IPS-18a (cell line): ENCODE data around the gene DLGAP1.

Source experiments
- H3K27ac ChIP-seq: one replicate; pipeline ENCODE4 v1.5.1; 2013; ENCODE audit warnings: low read length
- H3K27me3 ChIP-seq: one replicate; pipeline ENCODE4 v1.6.1; 2013; ENCODE audit warnings: mild to moderate bottlenecking, low read length; ENCODE audit not compliant: control insufficient read depth, insufficient read depth
- H3K36me3 ChIP-seq: one replicate; pipeline ENCODE4 v1.6.1; 2013; ENCODE audit warnings: low read depth, low read length; ENCODE audit not compliant: control insufficient read depth
- H3K4me1 ChIP-seq: one replicate; pipeline ENCODE4 v1.6.1; 2013; ENCODE audit warnings: low read depth, low read length; ENCODE audit not compliant: control insufficient read depth
- H3K4me3 ChIP-seq: one replicate; pipeline ENCODE4 v1.5.1; 2013; ENCODE audit warnings: low read length
- H3K9ac ChIP-seq: one replicate; pipeline ENCODE4 v1.6.1; 2013; ENCODE audit warnings: mild to moderate bottlenecking, low read length, moderate library complexity
- H3K9me3 ChIP-seq: one replicate; pipeline ENCODE4 v1.6.1; 2013; ENCODE audit warnings: low read depth, low read length; ENCODE audit not compliant: control insufficient read depth

The DLGAP1 gene

GRCh38 chr18:3879114-3879835 is 575.8 kb downstream of the DLGAP1 start:
- peaks cover 4% of the 10 kb centered on the region for H3K36me3 ChIP-seq
- H3K9ac ChIP-seq, result no peak overlapping the region
- no peak overlapping the region for H3K27ac ChIP-seq
- H3K9me3 ChIP-seq, result no peaks in the 10 kb centered on the region
- no peaks in the 10 kb centered on the region for H3K27me3 ChIP-seq
- peaks cover 5% of the 10 kb centered on the region for H3K4me1 ChIP-seq
- no peak overlapping the region for H3K4me3 ChIP-seq

DNA sequence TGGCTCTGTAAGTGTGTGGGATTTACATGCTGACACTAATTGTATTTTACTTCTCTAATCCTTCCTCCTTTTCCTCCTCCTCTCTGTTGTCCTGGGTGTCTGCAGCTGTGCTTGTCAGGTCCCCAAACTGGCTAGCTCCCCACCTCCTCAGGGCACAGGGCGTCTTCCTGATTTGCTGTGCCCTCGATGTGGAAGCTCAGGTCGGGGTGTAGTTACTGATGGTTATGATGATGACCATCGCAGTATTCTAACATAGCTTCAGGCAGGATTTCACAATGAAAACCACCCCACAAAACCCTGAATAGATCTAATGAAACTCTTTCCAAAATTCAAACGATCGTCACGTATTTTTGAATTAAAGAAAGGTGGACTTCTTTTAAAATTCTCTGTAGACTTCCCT is 576.7 kb downstream of the DLGAP1 start:
- no peak overlapping the region for H3K9ac ChIP-seq
- H3K27me3 ChIP-seq, result no peaks in the 10 kb centered on the region
- no peak overlapping the region for H3K27ac ChIP-seq
- H3K36me3 ChIP-seq, result peaks cover 4% of the 10 kb centered on the region
- H3K9me3 ChIP-seq, result no peaks in the 10 kb centered on the region
- H3K4me1 ChIP-seq, result peaks cover 14% of the 10 kb centered on the region
- no peak overlapping the region for H3K4me3 ChIP-seq

- Histone ChIP-seq H3K4me1 (peaks cover 19% of the 10 kb centered on the region), H3K4me3 (no peak overlapping the region), H3K27me3 (no peaks in the 10 kb centered on the region), H3K9ac (no peak overlapping the region), H3K9me3 (no peaks in the 10 kb centered on the region), H3K36me3 (peaks cover 4% of the 10 kb centered on the region), H3K27ac (no peak overlapping the region)
Observed at GRCh38 chr18:3877678-3878077, 577.4 kb downstream of the DLGAP1 start.

DNA sequence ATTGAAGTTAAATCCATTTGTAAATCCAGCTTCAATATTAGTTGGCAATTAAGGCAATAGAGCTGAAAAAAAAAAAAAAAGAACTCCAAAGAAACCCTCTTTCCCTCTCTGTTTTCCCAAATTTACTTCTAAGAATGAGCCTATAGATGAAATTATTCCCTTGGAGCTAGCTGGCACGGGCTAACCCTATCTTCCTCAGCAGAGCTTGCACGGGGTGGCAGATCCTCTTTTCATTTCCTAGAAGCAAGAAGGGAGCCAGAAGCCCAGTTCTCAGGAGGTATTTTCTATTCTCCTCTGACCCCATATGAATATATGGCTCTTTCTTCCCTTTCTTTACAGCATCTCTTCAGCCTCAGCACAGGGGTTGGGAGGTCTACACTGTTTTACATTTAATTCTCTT is 579.1 kb downstream of the DLGAP1 start:
- Histone ChIP-seq H3K27ac (no peak overlapping the region), H3K36me3 (peaks cover 4% of the 10 kb centered on the region), H3K4me1 (peaks cover 19% of the 10 kb centered on the region), H3K9me3 (no peaks in the 10 kb centered on the region), H3K9ac (no peak overlapping the region), H3K27me3 (no peaks in the 10 kb centered on the region), H3K4me3 (no peak overlapping the region)

DNA sequence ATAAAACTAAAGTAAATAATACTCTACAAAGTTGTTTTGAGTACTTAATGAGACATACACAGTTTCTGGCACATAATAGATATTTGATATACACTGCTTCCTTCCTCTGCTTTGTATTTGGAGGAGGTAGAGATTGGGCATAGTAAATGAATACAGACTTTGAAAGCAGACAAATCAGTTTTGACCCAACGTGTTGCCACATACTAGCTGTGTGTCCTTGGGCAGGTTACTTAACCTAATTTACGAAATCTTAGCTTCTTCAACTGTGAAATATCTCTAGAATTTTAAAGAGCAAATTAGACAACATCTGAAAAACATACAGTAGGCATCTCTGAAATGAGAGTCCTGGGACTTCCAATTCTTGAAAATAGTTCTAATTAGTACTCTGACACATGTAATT is 579.7 kb downstream of the DLGAP1 start:
- no peak overlapping the region for H3K9ac ChIP-seq
- peaks cover 19% of the 10 kb centered on the region for H3K4me1 ChIP-seq
- no peak overlapping the region for H3K4me3 ChIP-seq
- no peaks in the 10 kb centered on the region for H3K27me3 ChIP-seq
- H3K27ac ChIP-seq, result no peak overlapping the region
- no peaks in the 10 kb centered on the region for H3K9me3 ChIP-seq
- H3K36me3 ChIP-seq, result peaks cover 4% of the 10 kb centered on the region

DNA sequence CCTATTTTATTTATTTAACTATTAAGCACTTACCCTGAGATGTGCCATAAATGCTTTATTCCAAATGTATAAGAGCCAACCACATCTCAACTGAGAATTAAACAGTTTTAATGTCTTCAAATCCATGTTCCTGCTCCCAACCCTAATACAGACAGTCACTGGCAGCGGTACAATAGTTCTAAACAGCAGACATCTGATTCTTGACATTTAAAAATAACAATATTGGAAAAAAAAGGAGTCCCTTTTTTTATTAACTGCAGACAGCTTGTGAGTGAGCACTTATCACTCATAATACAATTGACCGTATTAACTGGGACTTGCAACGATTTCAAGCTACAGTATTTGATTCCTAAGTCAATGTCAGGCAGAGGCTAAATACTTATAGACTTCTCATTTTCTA is 580.5 kb downstream of the DLGAP1 start:
- Histone ChIP-seq H3K4me3 (no peak overlapping the region), H3K9ac (no peak overlapping the region), H3K27ac (no peak overlapping the region), H3K4me1 (peaks cover 19% of the 10 kb centered on the region), H3K27me3 (no peaks in the 10 kb centered on the region), H3K36me3 (peaks cover 4% of the 10 kb centered on the region), H3K9me3 (no peaks in the 10 kb centered on the region)

- H3K4me3 ChIP-seq, result no peak overlapping the region
- H3K4me1 ChIP-seq, result peaks cover 19% of the 10 kb centered on the region
- H3K36me3 ChIP-seq, result peaks cover 4% of the 10 kb centered on the region
- no peaks in the 10 kb centered on the region for H3K9me3 ChIP-seq
- no peak overlapping the region for H3K9ac ChIP-seq
- no peaks in the 10 kb centered on the region for H3K27me3 ChIP-seq
- no peak overlapping the region for H3K27ac ChIP-seq
Observed at GRCh38 chr18:3874125-3874524, 581.0 kb downstream of the DLGAP1 start.

GRCh38 chr18:3873698-3874097 is 581.4 kb downstream of the DLGAP1 start:
- H3K9ac ChIP-seq, result no peak overlapping the region

GRCh38 chr18:3873211-3873610 is 581.9 kb downstream of the DLGAP1 start:
- peaks cover under 1% of the 10 kb centered on the region for H3K36me3 ChIP-seq
- H3K9me3 ChIP-seq, result no peaks in the 10 kb centered on the region
- no peak overlapping the region for H3K9ac ChIP-seq
- no peak overlapping the region for H3K4me3 ChIP-seq
- H3K4me1 ChIP-seq, result peaks cover 20% of the 10 kb centered on the region
- H3K27me3 ChIP-seq, result no peaks in the 10 kb centered on the region
- no peak overlapping the region for H3K27ac ChIP-seq

More at GRCh38 chr18:3873698-3874097, 581.4 kb downstream of the DLGAP1 start:
- Histone ChIP-seq H3K27me3 (no peaks in the 10 kb centered on the region), H3K4me3 (no peak overlapping the region), H3K27ac (no peak overlapping the region), H3K9me3 (no peaks in the 10 kb centered on the region), H3K36me3 (peaks cover 4% of the 10 kb centered on the region), H3K4me1 (peaks cover 19% of the 10 kb centered on the region)

DNA sequence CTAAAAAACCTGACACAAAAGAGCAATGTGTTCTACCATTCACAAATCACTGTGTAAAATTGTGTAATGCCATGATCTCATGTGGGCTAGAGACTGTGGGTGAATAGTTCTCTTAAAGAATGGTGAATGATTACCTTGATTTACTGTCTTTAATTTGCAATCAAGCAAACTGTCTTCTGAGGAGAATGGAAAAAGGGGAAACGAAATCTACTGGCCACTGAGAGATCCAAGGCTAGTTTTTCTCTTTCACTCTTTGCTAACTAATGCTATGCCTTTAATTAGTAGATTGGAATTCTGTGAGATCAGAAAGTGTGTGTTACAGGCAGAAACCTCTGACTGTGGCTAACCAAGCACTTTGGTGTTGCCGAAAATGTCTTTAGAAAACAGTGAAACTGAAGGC is 582.5 kb downstream of the DLGAP1 start:
- Histone ChIP-seq H3K9me3 (no peaks in the 10 kb centered on the region), H3K4me3 (no peak overlapping the region), H3K27me3 (no peaks in the 10 kb centered on the region), H3K9ac (no peak overlapping the region), H3K4me1 (peaks cover 24% of the 10 kb centered on the region), H3K27ac (no peak overlapping the region), H3K36me3 (no peaks in the 10 kb centered on the region)

GRCh38 chr18:3871687-3872086 is 583.4 kb downstream of the DLGAP1 start:
- Histone ChIP-seq H3K4me1 (peaks cover 24% of the 10 kb centered on the region), H3K27ac (no peak overlapping the region), H3K36me3 (no peaks in the 10 kb centered on the region), H3K9ac (no peak overlapping the region), H3K9me3 (no peaks in the 10 kb centered on the region), H3K27me3 (no peaks in the 10 kb centered on the region), H3K4me3 (no peak overlapping the region)

- Histone ChIP-seq H3K4me3 (no peak overlapping the region), H3K4me1 (peaks cover 24% of the 10 kb centered on the region), H3K9me3 (no peaks in the 10 kb centered on the region), H3K27ac (no peak overlapping the region), H3K36me3 (no peaks in the 10 kb centered on the region), H3K27me3 (no peaks in the 10 kb centered on the region), H3K9ac (no peak overlapping the region)
Observed at GRCh38 chr18:3870914-3871313, 584.2 kb downstream of the DLGAP1 start.
